Measurements from ENCODE around the gene CHD9.
"Not testable (repeated sequence)": the region's sequence is repeated elsewhere in the genome, so short reads cannot be mapped to it uniquely, and the experiment has no call there.

Gene CHD9

GRCh38 chr16:53048139-53048915 lies 6.5 kb upstream of the CHD9 start:
- H3K4me3 ChIP-seq (ENCODE audit: low read depth, low read length) = no peak overlapping the region

GRCh38 chr16:53051255-53051654 lies 3.5 kb upstream of the CHD9 start:
- H3K4me3 ChIP-seq (ENCODE audit: low read depth, low read length) = not testable (repeated sequence)

- no peak within 1 kb of the TSS for H3K4me3 ChIP-seq (ENCODE audit: low read depth, low read length)
These were observed 2.0 kb upstream of the CHD9 start, which contains the start of gene CHD9NB for GRCh38 chr16:53052519-53053501. Gene CHD9NB (minus strand): TSS chr16:53052897. CDS start chr16:53044158, 8,739 bp downstream.

- H3K4me3 ChIP-seq (ENCODE audit: low read depth, low read length) = no peak overlapping the region
These were observed 673 bp upstream of the CHD9 start for GRCh38 chr16:53053967-53054669.

- H3K4me3 ChIP-seq (ENCODE audit: low read depth, low read length) = peak overlapping the region; percentile 18
These were observed 975 bp downstream of the CHD9 start for GRCh38 chr16:53055541-53056391.

GRCh38 chr16:53056392-53056881 lies 1.6 kb downstream of the CHD9 start:
- no peak overlapping the region for H3K4me3 ChIP-seq (ENCODE audit: low read depth, low read length)

- no peak overlapping the region for H3K4me3 ChIP-seq (ENCODE audit: low read depth, low read length)
These were observed 2.9 kb downstream of the CHD9 start for GRCh38 chr16:53057658-53058057.

- no peak overlapping the region for H3K4me3 ChIP-seq (ENCODE audit: low read depth, low read length)
These were observed 3.6 kb downstream of the CHD9 start for GRCh38 chr16:53058441-53058840.

GRCh38 chr16:53058882-53059281 lies 4.1 kb downstream of the CHD9 start:
- no peak overlapping the region for H3K4me3 ChIP-seq (ENCODE audit: low read depth, low read length)

- H3K4me3 ChIP-seq (ENCODE audit: low read depth, low read length) = no peak overlapping the region
These were observed 4.9 kb downstream of the CHD9 start for GRCh38 chr16:53059672-53060071.

GRCh38 chr16:53061256-53061655 lies 6.5 kb downstream of the CHD9 start:
- no peak overlapping the region for H3K4me3 ChIP-seq (ENCODE audit: low read depth, low read length)

GRCh38 chr16:53061701-53062159 lies 6.9 kb downstream of the CHD9 start:
- H3K4me3 ChIP-seq (ENCODE audit: low read depth, low read length) = no peak overlapping the region

GRCh38 chr16:53064081-53064578 lies 9.3 kb downstream of the CHD9 start:
- no peak overlapping the region for H3K4me3 ChIP-seq (ENCODE audit: low read depth, low read length)

GRCh38 chr16:53065461-53066061 lies 10.8 kb downstream of the CHD9 start:
- H3K4me3 ChIP-seq (ENCODE audit: low read depth, low read length) = no peak overlapping the region

- no peak overlapping the region for H3K4me3 ChIP-seq (ENCODE audit: low read depth, low read length)
These were observed 12.9 kb downstream of the CHD9 start for GRCh38 chr16:53067675-53068074.

- H3K4me3 ChIP-seq (ENCODE audit: low read depth, low read length) = no peak overlapping the region
These were observed 13.6 kb downstream of the CHD9 start for GRCh38 chr16:53068423-53068833.

- H3K4me3 ChIP-seq (ENCODE audit: low read depth, low read length) = no peak overlapping the region
These were observed 15.0 kb downstream of the CHD9 start for GRCh38 chr16:53069772-53070171.

GRCh38 chr16:53071748-53072301 lies 17.0 kb downstream of the CHD9 start:
- no peak overlapping the region for H3K4me3 ChIP-seq (ENCODE audit: low read depth, low read length)

GRCh38 chr16:53073022-53073421 lies 18.2 kb downstream of the CHD9 start:
- H3K4me3 ChIP-seq (ENCODE audit: low read depth, low read length) = no peak overlapping the region
